ENCODE measurements around the gene CIAO2A.

GRCh38 chr15:64093627-64094417 is at the start of gene CIAO2A:
- TF ChIP-seq, protein P1, sequence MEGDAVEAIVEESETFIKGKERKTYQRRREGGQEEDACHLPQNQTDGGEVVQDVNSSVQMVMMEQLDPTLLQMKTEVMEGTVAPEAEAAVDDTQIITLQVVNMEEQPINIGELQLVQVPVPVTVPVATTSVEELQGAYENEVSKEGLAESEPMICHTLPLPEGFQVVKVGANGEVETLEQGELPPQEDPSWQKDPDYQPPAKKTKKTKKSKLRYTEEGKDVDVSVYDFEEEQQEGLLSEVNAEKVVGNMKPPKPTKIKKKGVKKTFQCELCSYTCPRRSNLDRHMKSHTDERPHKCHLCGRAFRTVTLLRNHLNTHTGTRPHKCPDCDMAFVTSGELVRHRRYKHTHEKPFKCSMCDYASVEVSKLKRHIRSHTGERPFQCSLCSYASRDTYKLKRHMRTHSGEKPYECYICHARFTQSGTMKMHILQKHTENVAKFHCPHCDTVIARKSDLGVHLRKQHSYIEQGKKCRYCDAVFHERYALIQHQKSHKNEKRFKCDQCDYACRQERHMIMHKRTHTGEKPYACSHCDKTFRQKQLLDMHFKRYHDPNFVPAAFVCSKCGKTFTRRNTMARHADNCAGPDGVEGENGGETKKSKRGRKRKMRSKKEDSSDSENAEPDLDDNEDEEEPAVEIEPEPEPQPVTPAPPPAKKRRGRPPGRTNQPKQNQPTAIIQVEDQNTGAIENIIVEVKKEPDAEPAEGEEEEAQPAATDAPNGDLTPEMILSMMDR (conservative IDR thresholded peaks at IDR 0.05; ENCODE audit: low read length), result no peak
- TF ChIP-seq EZH2phosphoT487 (IDR thresholded peaks at IDR 0.05; ENCODE audit: borderline replicate concordance, low read depth, low read length), result no peak
